ENCODE results near the gene FGF4. TPM values are rescaled to one million over a fixed set of nuclear protein-coding genes. Genes with fewer than 3 reads are reported as not detected.
A peak's percentile ranks its signal among the peaks of the same experiment; 100 is the strongest.

The FGF4 gene
- total and polyA plus RNA-seq, 8 donors, result not detected

- Histone ChIP-seq H3K27ac (no peak overlapping the region), H3K4me1 (no peaks in the 10 kb centered on the region), H3K27me3 (peaks cover 0 to 69% of the 10 kb centered on the region in 2 donors), H3K4me3 (no peak overlapping the region), H3K9me3 (no peaks in the 10 kb centered on the region), H3K36me3 (no peaks in the 10 kb centered on the region)
- ATAC-seq (no peak), DNase-seq (no peak)
- no peak for TF ChIP-seq CTCF (IDR thresholded peaks at IDR 0.05)
- intact Hi-C loops (cut with DNase I), result no loop called here
Measured at GRCh38 chr11:69808667-69809086, 33.5 kb upstream of the FGF4 start.

GRCh38 chr11:69807106-69807815 is 32.1 kb upstream of the FGF4 start:
- ATAC-seq (no peak), DNase-seq (no peak)
- intact Hi-C loops (cut with DNase I), result no loop called here
- Histone ChIP-seq H3K27me3 (peaks cover 0 to 58% of the 10 kb centered on the region in 2 donors), H3K4me1 (no peaks in the 10 kb centered on the region), H3K4me3 (no peak overlapping the region), H3K27ac (no peak overlapping the region), H3K36me3 (no peaks in the 10 kb centered on the region), H3K9me3 (no peaks in the 10 kb centered on the region)
- no peak for TF ChIP-seq CTCF (IDR thresholded peaks at IDR 0.05)

- H3K4me1 ChIP-seq, result no peaks in the 10 kb centered on the region
- no peaks in the 10 kb centered on the region for H3K36me3 ChIP-seq
- H3K27me3 ChIP-seq, result peaks cover 0 to 41% of the 10 kb centered on the region in 2 donors
- H3K27ac ChIP-seq, result no peak overlapping the region
- DNase-seq (no peak), ATAC-seq (no peak)
- intact Hi-C loops (cut with DNase I), result no loop called here
- TF ChIP-seq CTCF (IDR thresholded peaks at IDR 0.05), result no peak
- no peaks in the 10 kb centered on the region for H3K9me3 ChIP-seq
- no peak overlapping the region for H3K4me3 ChIP-seq
Measured at GRCh38 chr11:69804769-69805508, 29.8 kb upstream of the FGF4 start.

- Histone ChIP-seq H3K4me3 (no peak overlapping the region), H3K27ac (no peak overlapping the region), H3K9me3 (peaks cover 0 to 4% of the 10 kb centered on the region in 2 donors), H3K27me3 (peaks cover 0 to 32% of the 10 kb centered on the region in 2 donors), H3K4me1 (no peaks in the 10 kb centered on the region), H3K36me3 (no peaks in the 10 kb centered on the region)
- intact Hi-C loops (cut with DNase I), result no loop called here
- DNase-seq, result no peak
- no peak for ATAC-seq
- no peak for TF ChIP-seq CTCF (IDR thresholded peaks at IDR 0.05)
Measured at GRCh38 chr11:69803604-69804218, 28.6 kb upstream of the FGF4 start.

- H3K27me3 ChIP-seq, result peaks cover 0 to 29% of the 10 kb centered on the region in 2 donors
- H3K36me3 ChIP-seq, result no peaks in the 10 kb centered on the region
- peaks cover 0 to 4% of the 10 kb centered on the region in 2 donors for H3K9me3 ChIP-seq
- H3K27ac ChIP-seq, result no peak overlapping the region
- intact Hi-C loops (cut with DNase I), result no loop called here
- TF ChIP-seq CTCF (IDR thresholded peaks at IDR 0.05), result no peak
- no peak overlapping the region for H3K4me3 ChIP-seq
- DNase-seq (peak in 1 of 4 donors; percentile 3), ATAC-seq (no peak)
- no peaks in the 10 kb centered on the region for H3K4me1 ChIP-seq
Measured at GRCh38 chr11:69803022-69803421, 27.9 kb upstream of the FGF4 start.
